Effector memory CD4-positive, alpha-beta T cell (primary cell): ENCODE data around the gene CENPM.
A peak's percentile ranks its signal among the peaks of the same experiment; 100 is the strongest.

Source experiments
- DNase-seq, 3 donors: peaks; one replicate each; pipeline ENCODE4 v3.0.0-alpha.2; 2020
- H3K27ac ChIP-seq: 2 replicates; pipeline ENCODE4 v1.7.0; 2013; ENCODE audit warnings: mild to moderate bottlenecking, low read length, moderate library complexity; ENCODE audit not compliant: insufficient read depth, poor library complexity, severe bottlenecking
- H3K27me3 ChIP-seq: replicated peaks from 2 replicates; pipeline ENCODE4 v1.7.0; 2013; ENCODE audit warnings: mild to moderate bottlenecking, low read length; ENCODE audit not compliant: insufficient read depth, control insufficient read depth, poor library complexity, severe bottlenecking
- H3K36me3 ChIP-seq: 2 replicates; pipeline ENCODE4 v1.7.0; 2013; ENCODE audit warnings: mild to moderate bottlenecking, low read length, moderate library complexity; ENCODE audit not compliant: control insufficient read depth, insufficient read depth
- H3K4me1 ChIP-seq: 2 replicates; pipeline ENCODE4 v1.7.0; 2013; ENCODE audit warnings: low read length, mild to moderate bottlenecking; ENCODE audit not compliant: control insufficient read depth, insufficient read depth, poor library complexity, severe bottlenecking
- H3K4me3 ChIP-seq: 2 replicates; pipeline ENCODE4 v1.7.0; 2013; ENCODE audit warnings: low read length, low read depth, mild to moderate bottlenecking; ENCODE audit not compliant: insufficient read depth, poor library complexity, severe bottlenecking
- H3K9me3 ChIP-seq: 2 replicates; pipeline ENCODE4 v1.7.0; 2013; ENCODE audit warnings: mild to moderate bottlenecking, low read length, moderate library complexity; ENCODE audit not compliant: control insufficient read depth

Gene CENPM

DNA sequence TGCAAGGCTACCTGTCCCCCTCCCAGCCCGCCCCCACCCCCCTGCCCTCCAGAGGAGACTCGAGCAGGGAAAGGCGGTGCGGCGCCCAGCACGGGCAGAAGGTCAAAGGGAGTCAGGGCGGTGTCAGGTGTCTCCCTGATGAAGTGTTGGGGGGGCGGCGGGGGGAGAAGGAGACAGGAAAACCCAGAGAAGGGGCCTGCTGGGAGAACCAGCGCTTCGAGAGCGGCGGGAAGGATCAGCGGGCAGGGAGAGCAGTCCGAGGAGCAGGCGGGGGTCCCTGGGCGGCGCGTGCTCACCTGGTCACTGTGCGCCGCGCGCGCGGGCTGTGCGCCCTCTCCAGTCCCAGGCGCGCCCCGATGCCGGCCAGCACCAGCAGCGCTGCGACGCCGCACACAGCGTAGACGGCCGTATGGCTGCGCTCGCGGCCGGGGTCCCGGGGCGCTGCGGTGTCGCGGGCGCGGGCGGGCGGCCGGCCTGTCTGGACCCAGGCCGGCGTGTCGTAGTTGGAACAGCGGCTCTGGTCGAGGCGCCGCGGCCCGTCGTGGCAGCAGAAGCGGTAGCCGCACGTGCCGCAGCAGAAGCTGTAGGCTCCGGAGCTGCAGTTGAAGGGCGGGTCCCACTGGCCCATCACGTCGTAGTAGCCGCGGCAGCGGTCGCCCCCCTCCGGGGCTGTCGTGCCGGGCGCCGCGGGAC is 33.0 kb downstream of the CENPM start:
- Histone ChIP-seq H3K36me3 (no peaks in the 10 kb centered on the region), H3K27ac (no peak overlapping the region), H3K4me1 (peaks cover 35% of the 10 kb centered on the region), H3K27me3 (peaks cover 50% of the 10 kb centered on the region), H3K4me3 (no peak overlapping the region), H3K9me3 (no peaks in the 10 kb centered on the region)
- DNase-seq, result no peak

DNA sequence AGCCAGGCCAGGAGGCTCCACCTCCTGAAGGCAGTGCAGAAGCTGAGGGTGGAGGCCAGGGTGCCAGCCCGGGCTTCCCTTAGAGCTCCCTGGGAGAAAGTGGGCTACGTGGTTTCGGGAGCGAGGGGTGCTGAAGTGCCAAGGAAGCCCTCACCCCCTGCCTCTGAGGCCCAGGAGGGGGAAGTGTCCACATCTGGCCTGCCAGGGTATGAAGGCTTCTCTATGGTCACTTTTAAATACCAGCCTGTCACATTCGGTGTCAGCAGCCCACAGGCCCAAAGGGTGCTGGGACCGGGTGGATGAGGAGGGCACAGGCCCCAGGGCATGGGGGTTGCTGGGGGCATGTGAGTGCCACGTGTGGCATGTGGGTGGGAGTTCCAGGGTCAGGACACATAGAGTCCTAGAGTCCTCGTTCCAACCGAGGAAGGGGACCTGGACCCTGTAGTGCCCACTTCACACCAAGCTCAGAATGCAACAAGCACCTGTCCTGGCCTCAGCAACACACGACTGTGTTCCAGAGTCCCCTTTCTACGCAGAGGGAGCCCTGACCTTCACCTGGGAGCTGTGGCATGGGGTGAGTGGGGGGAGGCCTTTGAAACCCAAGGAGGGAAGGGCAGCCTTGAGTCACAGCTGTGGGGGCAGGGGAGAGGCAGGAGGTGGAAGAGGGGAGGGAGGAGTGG is 33.8 kb downstream of the CENPM start:
- H3K4me3 ChIP-seq, result no peak overlapping the region
- peaks cover 51% of the 10 kb centered on the region for H3K27me3 ChIP-seq
- DNase-seq, result no peak
- no peaks in the 10 kb centered on the region for H3K36me3 ChIP-seq
- H3K4me1 ChIP-seq, result peaks cover 41% of the 10 kb centered on the region
- no peak overlapping the region for H3K27ac ChIP-seq
- no peaks in the 10 kb centered on the region for H3K9me3 ChIP-seq

DNA sequence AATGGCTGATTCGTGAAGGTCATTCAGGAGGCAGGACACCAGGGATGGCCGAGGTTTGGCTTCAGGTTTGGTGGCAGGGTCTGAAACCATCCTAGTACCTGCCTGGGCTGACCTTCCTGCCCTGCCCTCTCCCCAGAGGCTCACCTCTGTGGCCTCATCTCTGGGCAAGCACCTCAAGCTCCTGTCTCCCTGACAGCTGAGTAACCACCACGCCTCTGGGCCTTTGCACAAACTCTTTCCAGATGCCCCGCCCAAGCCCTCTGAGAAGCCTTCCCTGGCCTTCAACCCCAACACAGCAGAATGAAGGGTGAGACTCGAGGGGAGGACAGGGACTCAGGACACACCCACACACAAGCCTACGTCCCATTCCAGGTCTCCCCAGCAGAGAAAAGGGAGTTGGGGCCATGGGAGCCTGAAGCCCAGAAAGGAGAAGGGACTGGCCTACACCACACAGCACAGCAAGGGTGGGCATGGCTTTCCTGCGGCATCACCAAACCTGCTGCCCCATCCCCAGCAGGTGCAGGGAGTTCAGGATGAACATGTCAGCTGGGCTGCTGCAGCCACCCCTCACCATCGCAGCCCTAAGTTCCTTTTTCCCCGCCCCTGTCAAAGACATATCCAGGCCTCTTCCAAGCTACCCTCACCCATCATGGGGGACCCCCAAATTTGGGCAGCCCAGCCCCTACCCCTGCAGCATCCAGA is 34.5 kb downstream of the CENPM start:
- peaks cover 51% of the 10 kb centered on the region for H3K27me3 ChIP-seq
- no peak for DNase-seq
- H3K9me3 ChIP-seq, result no peaks in the 10 kb centered on the region
- no peak overlapping the region for H3K4me3 ChIP-seq
- H3K36me3 ChIP-seq, result no peaks in the 10 kb centered on the region
- H3K4me1 ChIP-seq, result peaks cover 47% of the 10 kb centered on the region
- no peak overlapping the region for H3K27ac ChIP-seq

DNA sequence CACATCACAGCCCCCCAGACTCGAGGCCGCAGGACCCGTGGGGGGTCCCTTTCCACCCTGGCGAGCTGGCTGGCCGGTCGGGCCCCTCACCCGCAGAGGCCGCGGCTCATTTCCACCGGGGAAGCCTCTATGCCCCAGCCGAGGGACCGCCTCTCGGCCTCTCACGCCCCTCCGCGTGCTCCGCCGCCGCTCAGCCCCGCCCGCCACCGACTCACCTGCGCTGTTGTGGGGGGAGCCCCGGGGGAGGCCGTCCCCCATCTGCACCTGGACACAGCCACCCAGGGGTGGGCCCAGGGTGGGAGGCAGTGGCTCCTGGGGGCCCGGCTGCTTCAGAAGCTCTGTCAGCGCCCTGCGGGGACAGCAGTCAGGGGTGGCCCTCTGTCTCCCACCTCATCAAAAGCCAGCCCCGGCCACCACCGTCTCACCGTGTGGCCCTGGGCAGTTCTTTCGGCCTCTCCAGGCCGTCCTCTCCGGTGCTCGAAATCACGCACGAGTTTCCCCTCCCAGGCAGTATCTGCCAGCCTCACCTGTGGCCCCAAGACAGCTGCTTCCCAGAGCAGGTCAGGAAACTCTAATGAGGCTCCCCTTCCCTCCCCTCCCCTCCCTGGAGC is 35.8 kb downstream of the CENPM start:
- Histone ChIP-seq H3K4me3 (peak overlapping the region; percentile 40), H3K27ac (no peak overlapping the region), H3K36me3 (no peaks in the 10 kb centered on the region), H3K4me1 (peaks cover 47% of the 10 kb centered on the region), H3K27me3 (peaks cover 51% of the 10 kb centered on the region), H3K9me3 (no peaks in the 10 kb centered on the region)
- no peak for DNase-seq

DNA sequence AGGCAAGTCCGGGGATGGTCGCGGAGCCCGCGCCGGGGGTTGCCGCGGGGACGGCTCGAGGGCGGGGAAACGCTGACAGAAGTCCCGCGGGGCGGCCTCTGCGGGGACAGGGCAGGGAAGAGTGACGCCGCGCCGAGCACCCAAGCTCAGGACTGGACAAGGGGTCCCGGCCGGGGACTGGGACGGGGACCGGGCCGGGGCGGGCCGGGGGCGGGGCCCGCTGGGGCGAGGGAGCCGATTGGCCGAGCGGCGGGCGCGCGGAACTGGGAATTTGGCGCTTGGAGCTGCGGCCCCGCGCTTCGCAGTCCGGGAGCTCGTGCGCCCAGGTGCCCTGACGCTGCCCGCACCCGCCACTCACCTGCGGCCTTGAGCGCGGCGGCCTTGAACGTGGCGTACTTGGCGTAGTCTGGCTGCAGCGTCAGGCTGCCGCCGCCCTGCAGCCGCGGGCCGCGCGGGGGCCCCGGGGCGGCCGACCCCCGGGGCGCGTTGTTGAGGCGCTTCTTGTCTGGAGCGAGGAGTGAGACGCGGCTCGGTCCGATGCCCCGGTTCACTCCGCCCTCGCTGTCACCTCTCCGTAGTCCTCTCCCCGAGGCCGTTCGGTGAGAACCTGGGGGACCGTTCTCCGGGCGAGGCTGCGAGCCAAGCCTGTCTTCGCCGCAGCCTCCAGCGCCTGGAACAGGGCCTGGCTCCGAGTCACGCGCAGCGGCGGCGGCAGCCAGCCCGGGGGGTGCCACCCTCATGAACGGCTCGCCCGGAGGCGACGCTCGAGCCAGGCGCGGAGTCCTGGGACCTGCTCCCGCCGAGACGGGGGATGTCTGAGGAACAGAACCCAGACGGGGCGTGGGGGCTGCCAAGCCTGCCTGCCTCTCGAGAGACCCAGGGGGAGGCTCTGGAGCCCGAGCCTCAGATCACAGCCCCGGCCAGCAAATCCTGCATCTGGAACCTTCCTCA is 36.6 kb downstream of the CENPM start:
- DNase-seq, result no peak
- Histone ChIP-seq H3K4me3 (peak overlapping the region; percentile 40), H3K9me3 (no peaks in the 10 kb centered on the region), H3K36me3 (no peaks in the 10 kb centered on the region), H3K4me1 (peaks cover 43% of the 10 kb centered on the region), H3K27me3 (peaks cover 49% of the 10 kb centered on the region), H3K27ac (no peak overlapping the region)

DNA sequence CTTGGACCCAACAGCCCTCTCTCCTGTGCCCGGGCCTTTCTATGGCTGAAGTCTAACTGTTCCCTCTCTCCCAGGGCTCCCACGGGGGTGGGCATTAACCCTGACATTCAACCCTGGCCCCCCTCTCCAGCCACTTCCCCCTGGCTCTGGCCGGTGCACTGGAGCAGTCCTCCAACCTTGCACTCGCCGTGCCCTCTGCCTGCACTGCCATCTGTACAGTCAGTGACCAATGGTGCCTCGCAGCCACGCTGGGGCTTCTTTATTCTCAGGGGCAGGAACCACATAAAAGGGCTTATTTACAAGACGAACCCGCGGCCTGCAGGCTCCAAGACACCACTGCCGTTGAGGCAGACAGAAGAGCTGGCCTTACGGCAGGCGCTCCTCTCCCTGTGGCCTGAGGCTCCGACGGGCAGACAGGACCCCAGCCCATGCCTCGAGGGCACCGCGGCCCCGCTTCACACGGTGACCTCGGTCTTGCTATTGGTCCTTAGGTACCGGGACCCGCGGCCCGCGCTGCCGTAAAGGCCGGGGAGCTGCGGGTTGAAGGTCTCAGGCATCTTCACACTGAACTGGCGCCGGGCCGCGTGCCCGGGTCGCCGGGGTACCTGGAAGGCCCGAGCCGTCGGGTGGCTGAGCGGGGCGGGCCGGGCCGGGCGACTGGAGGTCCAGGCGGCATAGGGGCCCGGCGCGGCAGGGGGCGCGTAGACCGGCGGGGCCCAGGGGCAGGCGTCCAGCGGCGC is 37.5 kb downstream of the CENPM start:
- Histone ChIP-seq H3K36me3 (peaks cover 6% of the 10 kb centered on the region), H3K4me1 (peaks cover 40% of the 10 kb centered on the region), H3K27me3 (peaks cover 47% of the 10 kb centered on the region), H3K9me3 (no peaks in the 10 kb centered on the region), H3K27ac (no peak overlapping the region), H3K4me3 (no peak overlapping the region)
- no peak for DNase-seq

DNA sequence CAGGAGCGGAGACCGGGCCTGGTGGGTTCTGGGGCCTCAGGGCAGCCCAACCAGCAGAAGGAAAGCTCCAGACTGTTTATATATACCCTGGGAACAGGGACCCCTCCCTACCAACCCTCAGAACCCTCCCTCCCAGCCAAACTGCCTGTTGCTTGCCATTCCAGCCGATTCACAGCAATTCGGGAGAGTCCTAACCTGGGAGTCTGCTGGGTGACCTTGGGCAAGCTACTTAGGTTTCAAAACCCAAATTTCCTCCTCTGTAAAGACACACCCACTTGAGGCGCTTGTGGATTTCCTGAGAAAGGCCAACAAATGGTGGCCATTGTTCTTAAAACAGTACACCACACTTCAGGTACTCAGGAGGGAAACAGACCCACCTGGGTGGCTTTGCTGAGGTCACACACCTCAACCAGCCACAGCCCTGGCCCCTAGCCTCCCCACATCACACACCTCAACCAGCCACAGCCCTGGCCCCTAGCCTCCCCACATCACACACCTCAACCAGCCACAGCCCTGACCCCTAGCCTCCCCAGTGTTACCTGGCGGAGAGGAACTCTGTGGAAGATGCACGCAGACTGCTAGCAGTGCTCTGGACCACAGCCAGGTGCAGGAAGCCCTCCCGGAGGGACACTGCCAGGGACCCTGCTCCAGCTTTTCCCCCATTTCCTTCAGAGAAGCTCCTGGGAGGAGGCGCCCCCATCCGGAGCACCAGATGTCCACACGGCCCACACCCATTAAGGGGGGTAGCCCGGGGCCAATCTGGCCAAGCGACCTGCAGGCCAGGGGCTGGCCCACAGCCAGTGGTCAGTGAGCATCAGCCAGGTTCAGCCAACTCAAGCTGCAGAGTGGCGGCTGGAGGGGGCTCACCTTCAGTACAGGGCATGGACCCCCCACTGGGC is 38.3 kb downstream of the CENPM start:
- no peak for DNase-seq
- H3K9me3 ChIP-seq, result no peaks in the 10 kb centered on the region
- H3K36me3 ChIP-seq, result peaks cover 6% of the 10 kb centered on the region
- peak overlapping the region; percentile 22 for H3K4me3 ChIP-seq
- H3K27me3 ChIP-seq, result peaks cover 47% of the 10 kb centered on the region
- no peak overlapping the region for H3K27ac ChIP-seq
- H3K4me1 ChIP-seq, result peaks cover 34% of the 10 kb centered on the region

DNA sequence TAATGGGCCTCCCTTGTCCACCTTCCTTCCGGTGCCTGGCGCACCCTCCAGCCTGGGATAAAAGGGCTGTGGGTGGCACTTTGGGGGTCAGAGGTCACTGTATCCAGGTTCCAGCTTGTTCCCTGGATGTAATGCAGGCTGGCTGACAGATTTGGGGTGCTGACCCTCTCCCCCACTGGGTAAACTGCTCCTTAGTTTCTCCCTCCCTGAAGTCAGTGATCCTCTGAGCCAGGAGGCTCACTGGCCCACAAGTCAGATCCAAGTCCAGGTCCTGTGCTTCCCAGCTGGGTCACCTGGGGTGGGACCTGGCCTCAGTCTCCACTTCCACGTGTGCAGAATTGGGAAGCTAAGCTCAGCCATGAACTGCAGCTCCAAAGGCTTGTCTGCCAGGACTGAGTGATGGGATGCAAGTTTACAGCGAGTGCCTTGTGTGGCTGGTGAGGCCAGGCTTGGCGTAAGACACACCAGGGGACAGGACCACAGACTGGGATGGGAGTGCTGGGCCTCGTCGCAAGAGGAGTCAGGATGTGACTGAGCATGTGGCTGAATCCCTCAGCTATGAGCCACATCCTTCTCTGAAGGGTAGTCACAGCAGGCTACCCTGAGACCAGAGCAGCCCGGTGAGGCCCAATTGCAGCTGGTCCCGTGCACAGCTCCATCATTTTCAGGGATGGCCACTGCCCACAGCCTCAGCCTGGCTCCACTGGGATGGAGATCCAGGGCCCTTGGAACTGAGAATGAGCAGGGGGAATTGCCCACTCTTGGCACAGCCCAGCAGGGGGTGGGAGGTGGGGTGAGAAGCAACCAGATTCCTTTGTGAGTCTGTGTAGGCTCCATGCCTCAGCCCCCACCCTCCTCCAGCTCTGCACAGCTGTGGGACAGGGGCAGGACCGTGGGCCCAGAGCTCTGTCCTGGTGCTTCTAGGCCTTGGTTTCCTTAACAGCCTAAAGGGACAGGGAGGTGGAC is 39.2 kb downstream of the CENPM start:
- H3K4me1 ChIP-seq, result peaks cover 34% of the 10 kb centered on the region
- no peak for DNase-seq
- no peaks in the 10 kb centered on the region for H3K9me3 ChIP-seq
- H3K36me3 ChIP-seq, result peaks cover 6% of the 10 kb centered on the region
- H3K27ac ChIP-seq, result no peak overlapping the region
- H3K27me3 ChIP-seq, result peaks cover 38% of the 10 kb centered on the region
- peak overlapping the region; percentile 22 for H3K4me3 ChIP-seq
